ENCODE results near the gene DIO2.

The DIO2 gene

GRCh38 chr14:80215756-80216581 lies 4.7 kb upstream of the DIO2 start:
- no peaks in the 10 kb centered on the region for H3K36me3 ChIP-seq (ENCODE audit: control insufficient read depth in 1 of 2, insufficient read depth in 2 of 2, low read depth in 1 of 2, low read length in 2 of 2)
- 83% methylated on average over 9 of the region's 10 CpGs for WGBS
- H3K4me2 ChIP-seq (ENCODE audit: low read length, poor library complexity, severe bottlenecking), result no peak overlapping the region
- H4K8ac ChIP-seq (ENCODE audit: low read length), result peak overlapping the region; percentile 33
- no peak overlapping the region for H2BK15ac ChIP-seq (ENCODE audit: low read depth, poor library complexity, severe bottlenecking)
- H3K9me3 ChIP-seq (ENCODE audit: control insufficient read depth, low read length), result no peaks in the 10 kb centered on the region
- H2BK12ac ChIP-seq (ENCODE audit: low read length in 2 of 2), result peak overlapping the region in 1 of 2 experiments; percentile 71
- DNase-seq, result peak; percentile 11
- no peak overlapping the region for H2BK5ac ChIP-seq (ENCODE audit: low read depth, low read length, poor library complexity, severe bottlenecking)
- no peak overlapping the region for H2AFZ ChIP-seq (ENCODE audit: low read depth, low read length)
- peak overlapping the region in 1 of 2 experiments; percentile 11 for H3K18ac ChIP-seq (ENCODE audit: low read depth in 1 of 2, low read length in 2 of 2)
- H3K79me1 ChIP-seq (replicated peaks; ENCODE audit: low read length, poor library complexity, severe bottlenecking), result no peaks in the 10 kb centered on the region
- no peak overlapping the region for H3K9ac ChIP-seq (ENCODE audit: low read length)
- H3K14ac ChIP-seq (ENCODE audit: low read length in 2 of 2), result no peak overlapping the region
- no peak overlapping the region for H3K23ac ChIP-seq (ENCODE audit: low read length in 2 of 2)
- H4K91ac ChIP-seq (ENCODE audit: low read length), result no peak overlapping the region
- H3K4me3 ChIP-seq (ENCODE audit: insufficient read depth in 1 of 2, low read depth in 1 of 2, low read length in 2 of 2), result no peak overlapping the region
- H3K4me1 ChIP-seq (ENCODE audit: control insufficient read depth, insufficient read depth, low read depth, low read length), result no peaks in the 10 kb centered on the region
- no peak overlapping the region for H2AK5ac ChIP-seq (ENCODE audit: low read length, severe bottlenecking)
- H3K27ac ChIP-seq (ENCODE audit: low read length, poor library complexity, severe bottlenecking), result no peak overlapping the region
- no peak overlapping the region for H2BK120ac ChIP-seq (ENCODE audit: low read depth, low read length)
- H3K4ac ChIP-seq (ENCODE audit: low read depth in 1 of 2, low read length in 2 of 2), result no peak overlapping the region
- H3K27me3 ChIP-seq (ENCODE audit: control insufficient read depth in 1 of 2, insufficient read depth in 1 of 2, low read length in 2 of 2), result peaks cover 0 to 4% of the 10 kb centered on the region in 2 experiments

- no peaks in the 10 kb centered on the region for H3K36me3 ChIP-seq (ENCODE audit: control insufficient read depth in 1 of 2, insufficient read depth in 2 of 2, low read depth in 1 of 2, low read length in 2 of 2)
- H3K4ac ChIP-seq (ENCODE audit: low read depth in 1 of 2, low read length in 2 of 2), result no peak overlapping the region
- no peak for DNase-seq
- no peak overlapping the region for H3K23ac ChIP-seq (ENCODE audit: low read length in 2 of 2)
- no peaks in the 10 kb centered on the region for H3K4me1 ChIP-seq (ENCODE audit: control insufficient read depth, insufficient read depth, low read depth, low read length)
- no peak overlapping the region for H3K14ac ChIP-seq (ENCODE audit: low read length in 2 of 2)
- H3K18ac ChIP-seq (ENCODE audit: low read depth in 1 of 2, low read length in 2 of 2), result no peak overlapping the region
- H3K9ac ChIP-seq (ENCODE audit: low read length), result no peak overlapping the region
- no peak overlapping the region for H3K4me3 ChIP-seq (ENCODE audit: insufficient read depth in 1 of 2, low read depth in 1 of 2, low read length in 2 of 2)
- H3K9me3 ChIP-seq (ENCODE audit: control insufficient read depth, low read length), result no peaks in the 10 kb centered on the region
- H3K4me2 ChIP-seq (ENCODE audit: low read length, poor library complexity, severe bottlenecking), result no peak overlapping the region
- H3K27me3 ChIP-seq (ENCODE audit: control insufficient read depth in 1 of 2, insufficient read depth in 1 of 2, low read length in 2 of 2), result peaks cover 0 to 10% of the 10 kb centered on the region in 2 experiments
- H2BK120ac ChIP-seq (ENCODE audit: low read depth, low read length), result no peak overlapping the region
- H2BK5ac ChIP-seq (ENCODE audit: low read depth, low read length, poor library complexity, severe bottlenecking), result no peak overlapping the region
- no peak overlapping the region for H2BK15ac ChIP-seq (ENCODE audit: low read depth, poor library complexity, severe bottlenecking)
- H4K8ac ChIP-seq (ENCODE audit: low read length), result no peak overlapping the region
- H2BK12ac ChIP-seq (ENCODE audit: low read length in 2 of 2), result no peak overlapping the region
- H3K79me1 ChIP-seq (replicated peaks; ENCODE audit: low read length, poor library complexity, severe bottlenecking), result no peaks in the 10 kb centered on the region
- H4K91ac ChIP-seq (ENCODE audit: low read length), result no peak overlapping the region
- no peak overlapping the region for H3K27ac ChIP-seq (ENCODE audit: low read length, poor library complexity, severe bottlenecking)
- H2AK5ac ChIP-seq (ENCODE audit: low read length, severe bottlenecking), result no peak overlapping the region
- no peak overlapping the region for H2AFZ ChIP-seq (ENCODE audit: low read depth, low read length)
- WGBS, result 91% methylated on average over 3 of the region's 4 CpGs
Observed at GRCh38 chr14:80215081-80215480, 3.8 kb upstream of the DIO2 start.

- no peak overlapping the region for H3K4me2 ChIP-seq (ENCODE audit: low read length, poor library complexity, severe bottlenecking)
- H3K18ac ChIP-seq (ENCODE audit: low read depth in 1 of 2, low read length in 2 of 2), result no peak overlapping the region
- no peak overlapping the region for H3K27ac ChIP-seq (ENCODE audit: low read length, poor library complexity, severe bottlenecking)
- H3K14ac ChIP-seq (ENCODE audit: low read length in 2 of 2), result no peak overlapping the region
- no peak overlapping the region for H2BK120ac ChIP-seq (ENCODE audit: low read depth, low read length)
- no peak overlapping the region for H3K9ac ChIP-seq (ENCODE audit: low read length)
- no peak overlapping the region for H2AK5ac ChIP-seq (ENCODE audit: low read length, severe bottlenecking)
- H4K91ac ChIP-seq (ENCODE audit: low read length), result no peak overlapping the region
- H2BK5ac ChIP-seq (ENCODE audit: low read depth, low read length, poor library complexity, severe bottlenecking), result no peak overlapping the region
- H3K4ac ChIP-seq (ENCODE audit: low read depth in 1 of 2, low read length in 2 of 2), result no peak overlapping the region
- WGBS, result 70% methylated on average over 2 of the region's 4 CpGs
- no peak overlapping the region for H2AFZ ChIP-seq (ENCODE audit: low read depth, low read length)
- H2BK15ac ChIP-seq (ENCODE audit: low read depth, poor library complexity, severe bottlenecking), result no peak overlapping the region
- no peak overlapping the region for H2BK12ac ChIP-seq (ENCODE audit: low read length in 2 of 2)
- H3K4me3 ChIP-seq (ENCODE audit: insufficient read depth in 1 of 2, low read depth in 1 of 2, low read length in 2 of 2), result no peak overlapping the region
- no peaks in the 10 kb centered on the region for H3K4me1 ChIP-seq (ENCODE audit: control insufficient read depth, insufficient read depth, low read depth, low read length)
- DNase-seq, result peak; percentile 72
- H4K8ac ChIP-seq (ENCODE audit: low read length), result no peak overlapping the region
- no peaks in the 10 kb centered on the region for H3K79me1 ChIP-seq (replicated peaks; ENCODE audit: low read length, poor library complexity, severe bottlenecking)
- no peaks in the 10 kb centered on the region for H3K36me3 ChIP-seq (ENCODE audit: control insufficient read depth in 1 of 2, insufficient read depth in 2 of 2, low read depth in 1 of 2, low read length in 2 of 2)
- H3K9me3 ChIP-seq (ENCODE audit: control insufficient read depth, low read length), result no peaks in the 10 kb centered on the region
- H3K27me3 ChIP-seq (ENCODE audit: control insufficient read depth in 1 of 2, insufficient read depth in 1 of 2, low read length in 2 of 2), result peaks cover 0 to 10% of the 10 kb centered on the region in 2 experiments
- H3K23ac ChIP-seq (ENCODE audit: low read length in 2 of 2), result no peak overlapping the region
Observed at GRCh38 chr14:80213602-80214001, 2.3 kb upstream of the DIO2 start.

- Histone ChIP-seq H3K14ac (ENCODE audit: low read length in 2 of 2) (no peak overlapping the region), H3K9me3 (ENCODE audit: control insufficient read depth, low read length) (no peaks in the 10 kb centered on the region), H2BK120ac (ENCODE audit: low read depth, low read length) (no peak overlapping the region), H3K9ac (ENCODE audit: low read length) (peak overlapping the region; percentile 80), H4K91ac (ENCODE audit: low read length) (no peak overlapping the region), H2AFZ (ENCODE audit: low read depth, low read length) (no peak overlapping the region), H3K4ac (ENCODE audit: low read depth in 1 of 2, low read length in 2 of 2) (no peak overlapping the region), H2AK5ac (ENCODE audit: low read length, severe bottlenecking) (no peak overlapping the region), H3K4me1 (ENCODE audit: control insufficient read depth, insufficient read depth, low read depth, low read length) (no peaks in the 10 kb centered on the region), H3K23ac (ENCODE audit: low read length in 2 of 2) (no peak overlapping the region), H2BK5ac (ENCODE audit: low read depth, low read length, poor library complexity, severe bottlenecking) (no peak overlapping the region), H2BK15ac (ENCODE audit: low read depth, poor library complexity, severe bottlenecking) (no peak overlapping the region), H3K27ac (ENCODE audit: low read length, poor library complexity, severe bottlenecking) (no peak overlapping the region), H3K79me1 (replicated peaks; ENCODE audit: low read length, poor library complexity, severe bottlenecking) (no peaks in the 10 kb centered on the region), H2BK12ac (ENCODE audit: low read length in 2 of 2) (no peak overlapping the region), H3K4me3 (ENCODE audit: insufficient read depth in 1 of 2, low read depth in 1 of 2, low read length in 2 of 2) (peak overlapping the region in 1 of 2 experiments; percentile 68), H3K18ac (ENCODE audit: low read depth in 1 of 2, low read length in 2 of 2) (no peak overlapping the region), H3K27me3 (ENCODE audit: control insufficient read depth in 1 of 2, insufficient read depth in 1 of 2, low read length in 2 of 2) (peaks cover 0 to 10% of the 10 kb centered on the region in 2 experiments), H3K36me3 (ENCODE audit: control insufficient read depth in 1 of 2, insufficient read depth in 2 of 2, low read depth in 1 of 2, low read length in 2 of 2) (no peaks in the 10 kb centered on the region), H4K8ac (ENCODE audit: low read length) (no peak overlapping the region), H3K4me2 (ENCODE audit: low read length, poor library complexity, severe bottlenecking) (no peak overlapping the region)
- DNase-seq, result peak; percentile 80
- 15% methylated on average over 5 of the region's 5 CpGs for WGBS
Observed at GRCh38 chr14:80212023-80212397, 706 bp upstream of the DIO2 start.

Measured in mesenchymal stem cell (in vitro differentiated cells and primary cell).